GM12878 (cell line): Measurements from ENCODE around the gene TRRAP. TPM values are rescaled to one million over a fixed set of nuclear protein-coding genes. Genes with fewer than 3 reads are reported as not detected.

Source experiments
- ATAC-seq: fragments of 200-7000 bp; cut with Tn5 transposase; 3 replicates; pipeline ENCODE4 v1.9.1; 2020; ENCODE audit warnings: mild to moderate bottlenecking, moderate library complexity
- BruUV-seq: library from RNA; stranded (reverse); fragments of 400-500 nt; replicated peaks from 2 replicates; lab custom pipeline; 2021; lab: Mats Ljungman, UMichigan
- CTCF ChIA-PET: fragments of 300-600 bp; sonication (Branson Sonifier 250); formaldehyde crosslinking; extraction: SDS; loops from one replicate; lab custom pipeline; 2021; ENCODE audit warnings: inconsistent platforms; lab: Yijun Ruan, JAX
- POLR2A ChIA-PET: fragments of 350-600 bp; formaldehyde crosslinking; extraction: SDS; loops from one replicate; lab custom pipeline; 2021; ENCODE audit warnings: inconsistent platforms; lab: Charles Lee
- RAD21 ChIA-PET: fragments of 300-600 bp; sonication (Branson Sonifier 250); formaldehyde crosslinking; loops from one replicate; lab custom pipeline; 2023; ENCODE audit warnings: antibody characterized with exemption; ENCODE audit not compliant: unreplicated experiment; lab: Charles Lee
- SMC1A ChIA-PET: fragments of 300-600 bp; sonication (Branson Sonifier 250); formaldehyde crosslinking; loops from one replicate; lab custom pipeline; 2023; ENCODE audit not compliant: unreplicated experiment, uncharacterized antibody; lab: Charles Lee
- DNase-seq: peaks from one replicate; pipeline ENCODE4 v3.0.0-alpha.2; 2011; ENCODE audit warnings: low read depth, low spot score
- FAIRE-seq: peaks from 3 replicates; lab custom pipeline; 2011; peaks lifted over from hg19 to GRCh38; lab: Jason Lieb, UNC
- H2AFZ ChIP-seq: 2 replicates; pipeline ENCODE4 v1.6.0; 2011; ENCODE audit warnings: low read depth, low read length, control low read depth; ENCODE audit not compliant: control insufficient read depth
- H3K27ac ChIP-seq: 2 replicates; pipeline ENCODE4 v1.5.1; 2011; ENCODE audit warnings: control low read depth; ENCODE audit not compliant: control insufficient read depth, insufficient read depth
- H3K27me3 ChIP-seq, 2 experiments: replicated peaks in 1 of 2; 2 replicates each; pipeline versions ENCODE4 v1.6.0 to v1.6.1; 2011; ENCODE audit warnings: low read length in 1 of 2; ENCODE audit not compliant: control insufficient read depth in 2 of 2, insufficient read depth in 2 of 2
- H3K36me3 ChIP-seq, 2 experiments: 2 replicates each; pipeline ENCODE4 v1.5.1; 2011; ENCODE audit warnings: low read length in 1 of 2; ENCODE audit not compliant: control insufficient read depth in 2 of 2, insufficient read depth in 2 of 2
- H3K4me1 ChIP-seq: 2 replicates; pipeline ENCODE4 v1.6.1; 2011; ENCODE audit warnings: mild to moderate bottlenecking, low read length, moderate library complexity, mixed read lengths; ENCODE audit not compliant: control insufficient read depth, insufficient read depth
- H3K4me2 ChIP-seq: 2 replicates; pipeline ENCODE4 v1.6.0; 2011; ENCODE audit warnings: control low read depth; ENCODE audit not compliant: control insufficient read depth, insufficient read depth
- H3K4me3 ChIP-seq: fragments of 200-600 bp; sonication (generic); 2 replicates; pipeline ENCODE4 v1.5.1; 2016
- H3K79me2 ChIP-seq: 2 replicates; pipeline ENCODE4 v1.6.0; 2011; ENCODE audit warnings: low read length; ENCODE audit not compliant: control insufficient read depth, insufficient read depth
- H3K9ac ChIP-seq: 2 replicates; pipeline ENCODE4 v1.8.0; 2011; ENCODE audit warnings: low read length, control low read depth, mixed read lengths; ENCODE audit not compliant: control insufficient read depth, insufficient read depth
- H3K9me3 ChIP-seq: replicated peaks from 3 replicates; pipeline ENCODE4 v1.5.1; 2011; ENCODE audit warnings: mild to moderate bottlenecking, low read length; ENCODE audit not compliant: control insufficient read depth, insufficient read depth
- H4K20me1 ChIP-seq: 2 replicates; pipeline ENCODE4 v1.6.0; 2011; ENCODE audit not compliant: control insufficient read depth, insufficient read depth
- BACH1 ChIP-seq: fragments of 450-650 bp; IDR thresholded peaks from 2 replicates; pipeline ENCODE4 v1.6.1; 2017; ENCODE audit warnings: mild to moderate bottlenecking, borderline replicate concordance
- BHLHE40 ChIP-seq, 2 experiments: fragments of 450-650 bp in 1 of 2; IDR thresholded peaks; 2 replicates each; pipeline ENCODE4 v1.6.1; 2011 to 2017; ENCODE audit warnings: low read depth in 2 of 2, borderline replicate concordance in 1 of 2, improper control_type of control experiment in 1 of 2, low read length in 1 of 2, mild to moderate bottlenecking in 1 of 2
- BMI1 ChIP-seq: fragments of 450-650 bp; IDR thresholded peaks from 2 replicates; pipeline ENCODE4 v1.6.1; 2016; ENCODE audit warnings: mild to moderate bottlenecking, moderate library complexity, borderline replicate concordance
- CUX1 ChIP-seq: IDR thresholded peaks from 2 replicates; pipeline ENCODE4 v1.6.1; 2012; ENCODE audit warnings: improper control_type of control experiment, low read depth, low read length; ENCODE audit not compliant: insufficient replicate concordance
- ESRRA ChIP-seq: IDR thresholded peaks from 2 replicates; pipeline ENCODE4 v1.6.1; 2012; ENCODE audit warnings: mild to moderate bottlenecking, low read length, improper control_type of control experiment
- GABPA ChIP-seq: IDR thresholded peaks from 2 replicates; pipeline ENCODE4 v1.6.1; 2014; ENCODE audit warnings: antibody characterized with exemption, low read depth, mild to moderate bottlenecking, inconsistent platforms
- MTA2 ChIP-seq: fragments of 450-650 bp; IDR thresholded peaks from 2 replicates; pipeline ENCODE4 v1.6.1; 2016; ENCODE audit warnings: low read depth, mild to moderate bottlenecking, moderate library complexity
- NR2C1 ChIP-seq: fragments of 450-650 bp; IDR thresholded peaks from 2 replicates; pipeline ENCODE4 v1.6.1; 2017; ENCODE audit warnings: antibody characterized with exemption, mild to moderate bottlenecking, moderate library complexity
- PBX3 ChIP-seq: IDR thresholded peaks from 2 replicates; pipeline ENCODE4 v1.6.1; 2011; ENCODE audit warnings: mild to moderate bottlenecking, low read depth, low read length, moderate library complexity; ENCODE audit not compliant: insufficient replicate concordance
- RB1 ChIP-seq: fragments of 450-650 bp; formaldehyde crosslinking; IDR thresholded peaks from 2 replicates; pipeline ENCODE4 v1.6.1; 2017; ENCODE audit warnings: mild to moderate bottlenecking, borderline replicate concordance
- RFX5 ChIP-seq: IDR thresholded peaks from 2 replicates; pipeline ENCODE4 v1.6.1; 2011; ENCODE audit warnings: low read depth, low read length, improper control_type of control experiment
- STAT1 ChIP-seq: fragments of 450-650 bp; conservative IDR thresholded peaks from 2 replicates; pipeline ENCODE4 v1.6.1; 2014; ENCODE audit warnings: antibody characterized with exemption, mild to moderate bottlenecking
- STAT3 ChIP-seq: IDR thresholded peaks from 2 replicates; pipeline ENCODE4 v1.6.1; 2011; ENCODE audit warnings: low read depth, low read length, improper control_type of control experiment
- SUPT20H ChIP-seq: IDR thresholded peaks from 2 replicates; pipeline ENCODE4 v1.6.1; 2011; ENCODE audit warnings: low read depth, mild to moderate bottlenecking, low read length, moderate library complexity, borderline replicate concordance; ENCODE audit not compliant: control insufficient read depth
- TCF3 ChIP-seq: IDR thresholded peaks from 2 replicates; pipeline ENCODE4 v1.6.1; 2012; ENCODE audit warnings: low read depth, mild to moderate bottlenecking, low read length, borderline replicate concordance; ENCODE audit not compliant: insufficient read depth
- in situ Hi-C: fragments of 300-500 bp; cut with MboI; formaldehyde crosslinking; loops from 9 replicates; pipeline ENCODE4 v1.14.3; 2018; ENCODE audit warnings: mixed read lengths
- intact Hi-C: fragments of 100-400 bp; cut with micrococcal nuclease; formaldehyde crosslinking; loops from one replicate; pipeline ENCODE4 v1.14.2; 2022; ENCODE audit not compliant: unreplicated experiment
- polyA plus RNA-seq, 11 experiments: library from polyadenylated mRNA; depleted of rRNA in 4 of 11; unstranded in 6 of 11; stranded (reverse) in 5 of 11; fragments of >200 nt; fragmentation: Nextera tagmentation in 4 of 11; fragmentation: Illumina TruSeq in 1 of 11; extraction: Ambion mirVana in 4 of 11; extraction: Trizol in 1 of 11; gene quantifications; 1 replicate in 1 of 11; 2 replicates in 10 of 11; pipeline versions ENCODE4 v1.2.1 to v1.2.3, GENCODE V29; 2011 to 2016; ENCODE audit warnings: inconsistent platforms in 2 of 11, missing spikeins in 2 of 11, low read depth in 1 of 11
- total RNA-seq, 4 experiments: library from RNA; depleted of rRNA in 3 of 4; stranded (reverse); fragments of >200 nt in 3 of 4; fragmentation: Illumina TruSeq in 1 of 4; extraction: Trizol in 1 of 4; gene quantifications; 2 replicates each; pipeline versions ENCODE4 v1.2.1 to v1.2.3, GENCODE V29; 2013 to 2021

Gene TRRAP
- total and polyA plus RNA-seq, 10 of the 15 experiments (the other 5 are each of a cell fraction or from before 2014, with no cell fraction given): 1.1 to 39.3 (median 8.5) TPM

GRCh38 chr7:98913612-98914011, 35.3 kb downstream of the TRRAP start:
- in situ Hi-C loops: no loop called here

More at GRCh38 chr7:98913612-98914011, 35.3 kb downstream of the TRRAP start:
- Histone ChIP-seq H3K4me3 (no peak overlapping the region), H3K9ac (no peak overlapping the region), H3K9me3 (no peaks in the 10 kb centered on the region), H3K36me3 (peaks cover 15 to 28% of the 10 kb centered on the region in 2 experiments), H3K79me2 (no peaks in the 10 kb centered on the region), H3K27me3 (no peaks in the 10 kb centered on the region), H3K27ac (no peak overlapping the region), H4K20me1 (no peaks in the 10 kb centered on the region), H3K4me1 (no peaks in the 10 kb centered on the region), H2AFZ (no peak overlapping the region), H3K4me2 (no peak overlapping the region)
- BruUV-seq: no TSS peak
- CTCF ChIA-PET: interaction anchor here (1.0 kb wide), 1 partner anchor 18 kb away, joined by 4 read pairs; no protein-coding TSS in a partner anchor
- intact Hi-C loops: no loop called here
- TF ChIP-seq GABPA (no peak), MTA2 (no peak), PBX3 (no peak), ESRRA (no peak), STAT1 (no peak), RB1 (no peak), NR2C1 (no peak), BHLHE40 (IDR thresholded peaks at IDR 0.05; ENCODE audit: borderline replicate concordance in 1 of 2, low read depth in 2 of 2, low read length in 1 of 2) (no peak), RFX5 (no peak), SUPT20H (no peak), STAT3 (no peak), BACH1 (no peak), BMI1 (no peak), TCF3 (no peak), CUX1 (no peak)
- POLR2A ChIA-PET: no interaction called here
- RAD21 ChIA-PET: no interaction called here
- SMC1A ChIA-PET: interaction anchor here (0.7 to 1.3 kb wide), 2 partner anchors 46 to 59 kb away, joined by 3 to 4 read pairs; no protein-coding TSS in a partner anchor
- ATAC-seq (no peak), DNase-seq (no peak), FAIRE-seq (no peak)
